AG09309 (cell line): Measurements from ENCODE around the gene KRT6B.

Experiments
- DNase-seq: peaks from one replicate; pipeline ENCODE4 v3.0.0-alpha.2; 2010; ENCODE audit warnings: low read depth
- H3K4me3 ChIP-seq: 2 replicates; pipeline ENCODE4 v1.5.1; 2011; ENCODE audit warnings: mild to moderate bottlenecking, low read depth, low read length, moderate library complexity; ENCODE audit not compliant: control insufficient read depth
- TF ChIP-seq, protein P1 (sequence below): IDR thresholded peaks from 2 replicates; pipeline ENCODE4 v1.5.1; 2011; ENCODE audit warnings: mild to moderate bottlenecking, low read depth, low read length, inconsistent platforms; ENCODE audit not compliant: insufficient read depth, control insufficient read depth; ENCODE audit errors: missing control alignments

KRT6B gene

DNA sequence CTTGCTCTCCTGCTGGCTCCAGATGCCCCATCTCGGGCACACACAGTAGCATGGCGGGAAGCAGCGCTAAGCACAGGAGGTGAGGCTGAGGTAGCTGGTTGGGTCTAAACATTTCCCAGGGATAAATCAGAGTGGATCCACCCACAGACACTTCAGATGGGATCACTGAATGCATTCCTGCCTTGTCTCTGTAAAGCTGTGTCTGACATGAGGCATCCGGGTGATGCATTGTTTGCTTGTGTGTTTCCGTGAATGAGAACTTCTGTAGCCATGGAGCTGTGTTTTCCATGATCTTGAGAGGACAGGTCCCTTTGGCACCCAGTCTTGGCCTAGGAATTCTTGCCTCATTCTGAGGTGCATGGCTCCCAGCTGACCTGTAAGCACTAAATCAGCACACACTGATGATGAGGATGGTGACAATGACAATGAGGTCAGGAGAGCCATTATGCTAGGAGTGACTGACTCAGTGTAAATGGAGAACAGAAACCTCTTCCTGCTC lies 11.1 kb downstream of the KRT6B start:
- no peak overlapping the region for H3K4me3 ChIP-seq
- DNase-seq: no peak
- TF ChIP-seq, protein P1, sequence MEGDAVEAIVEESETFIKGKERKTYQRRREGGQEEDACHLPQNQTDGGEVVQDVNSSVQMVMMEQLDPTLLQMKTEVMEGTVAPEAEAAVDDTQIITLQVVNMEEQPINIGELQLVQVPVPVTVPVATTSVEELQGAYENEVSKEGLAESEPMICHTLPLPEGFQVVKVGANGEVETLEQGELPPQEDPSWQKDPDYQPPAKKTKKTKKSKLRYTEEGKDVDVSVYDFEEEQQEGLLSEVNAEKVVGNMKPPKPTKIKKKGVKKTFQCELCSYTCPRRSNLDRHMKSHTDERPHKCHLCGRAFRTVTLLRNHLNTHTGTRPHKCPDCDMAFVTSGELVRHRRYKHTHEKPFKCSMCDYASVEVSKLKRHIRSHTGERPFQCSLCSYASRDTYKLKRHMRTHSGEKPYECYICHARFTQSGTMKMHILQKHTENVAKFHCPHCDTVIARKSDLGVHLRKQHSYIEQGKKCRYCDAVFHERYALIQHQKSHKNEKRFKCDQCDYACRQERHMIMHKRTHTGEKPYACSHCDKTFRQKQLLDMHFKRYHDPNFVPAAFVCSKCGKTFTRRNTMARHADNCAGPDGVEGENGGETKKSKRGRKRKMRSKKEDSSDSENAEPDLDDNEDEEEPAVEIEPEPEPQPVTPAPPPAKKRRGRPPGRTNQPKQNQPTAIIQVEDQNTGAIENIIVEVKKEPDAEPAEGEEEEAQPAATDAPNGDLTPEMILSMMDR: no peak

- no peak for DNase-seq
- TF ChIP-seq, protein P1: no peak
- H3K4me3 ChIP-seq: no peak overlapping the region
Measured at GRCh38 chr12:52439845-52440244, 12.1 kb downstream of the KRT6B start.

DNA sequence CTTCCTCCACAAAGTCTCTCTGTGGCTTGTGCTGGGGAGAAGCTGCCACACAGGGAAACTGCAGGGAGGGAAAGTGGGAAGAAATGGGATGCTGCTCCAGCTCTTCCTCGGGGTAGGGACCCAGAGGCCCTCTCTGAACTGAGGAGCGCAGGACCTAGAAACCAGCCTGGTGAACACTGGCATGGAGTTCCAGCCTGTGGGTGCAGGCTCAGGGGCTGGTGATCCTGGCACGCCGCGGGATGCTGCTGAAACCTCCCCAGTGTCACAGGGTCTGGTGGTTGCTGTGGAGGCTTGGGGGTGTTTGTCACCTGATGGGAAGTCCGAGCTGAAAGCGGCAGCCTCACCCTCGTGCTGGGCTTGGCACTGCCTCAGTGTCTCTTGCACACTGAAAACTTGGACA lies 12.5 kb downstream of the KRT6B start:
- H3K4me3 ChIP-seq: no peak overlapping the region
- TF ChIP-seq, protein P1: no peak
- DNase-seq: no peak

- no peak overlapping the region for H3K4me3 ChIP-seq
- DNase-seq: no peak
- TF ChIP-seq, protein P1: no peak
Measured at GRCh38 chr12:52438305-52439301, 13.3 kb downstream of the KRT6B start.

DNA sequence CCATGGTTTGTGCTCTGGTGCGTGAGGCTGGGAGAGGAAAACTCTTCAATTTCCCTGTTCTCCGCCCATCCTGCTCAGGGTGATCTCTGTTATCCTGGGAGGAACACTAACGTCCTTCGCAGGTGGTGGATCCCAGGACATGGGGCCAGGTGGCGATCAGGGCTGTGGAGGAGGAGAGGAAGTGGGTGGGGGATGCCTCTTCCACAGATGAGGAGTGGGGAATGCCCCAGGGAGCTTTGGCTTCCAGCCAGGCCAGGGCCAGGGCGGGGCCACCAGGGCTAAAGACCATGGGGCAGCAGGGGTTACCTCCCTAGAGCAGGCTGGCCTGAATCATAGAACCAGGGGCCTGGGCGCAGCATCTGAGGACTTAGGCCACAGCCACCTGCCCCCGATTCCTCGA lies 14.4 kb downstream of the KRT6B start:
- no peak for DNase-seq
- TF ChIP-seq, protein P1: no peak
- H3K4me3 ChIP-seq: no peak overlapping the region

DNA sequence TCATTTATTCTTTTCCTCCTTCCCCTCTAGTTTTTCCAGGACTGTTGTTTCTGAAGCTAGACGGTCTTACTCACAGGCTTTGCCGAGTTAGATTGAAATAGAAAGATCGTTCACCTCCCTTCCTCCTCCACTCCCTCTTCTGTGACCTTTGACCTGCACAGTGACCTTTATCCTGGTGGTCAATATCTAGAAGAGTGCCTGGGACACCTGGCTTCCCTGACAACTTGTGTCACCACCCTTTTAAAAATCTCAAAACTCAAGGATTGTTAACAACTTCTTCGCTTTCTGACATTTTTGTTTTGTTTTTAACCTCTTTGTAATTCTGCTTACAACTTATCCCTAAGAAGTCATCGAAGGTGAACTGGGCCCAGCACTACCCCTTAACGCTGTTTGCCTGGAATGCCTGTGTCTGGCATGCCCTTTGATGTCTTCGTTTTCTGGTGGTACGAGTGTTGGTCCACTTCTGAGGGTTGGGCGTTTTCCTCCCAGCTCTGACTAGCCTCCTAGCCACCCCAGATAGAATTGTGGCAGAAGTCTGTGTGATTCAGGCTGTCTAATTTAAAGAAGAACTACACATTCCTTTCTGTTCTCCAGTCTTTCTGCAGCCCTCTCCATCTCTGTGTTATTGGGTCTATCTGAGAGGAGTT lies 15.0 kb downstream of the KRT6B start:
- DNase-seq: no peak
- TF ChIP-seq, protein P1: no peak

More for the DNA sequence above, 15.0 kb downstream of the KRT6B start:
- no peak overlapping the region for H3K4me3 ChIP-seq
